HG03139 (cell line): ENCODE measurements around the gene CCDC112.
"Not testable (repeated sequence)": the region's sequence is repeated elsewhere in the genome, so short reads cannot be mapped to it uniquely, and the experiment has no call there.

Experiments
- ATAC-seq: cut with Tn5 transposase; IDR thresholded peaks from one replicate; pipeline ENCODE4 v1.9.1; 2021; ENCODE audit not compliant: unreplicated experiment

The CCDC112 gene, protein sequence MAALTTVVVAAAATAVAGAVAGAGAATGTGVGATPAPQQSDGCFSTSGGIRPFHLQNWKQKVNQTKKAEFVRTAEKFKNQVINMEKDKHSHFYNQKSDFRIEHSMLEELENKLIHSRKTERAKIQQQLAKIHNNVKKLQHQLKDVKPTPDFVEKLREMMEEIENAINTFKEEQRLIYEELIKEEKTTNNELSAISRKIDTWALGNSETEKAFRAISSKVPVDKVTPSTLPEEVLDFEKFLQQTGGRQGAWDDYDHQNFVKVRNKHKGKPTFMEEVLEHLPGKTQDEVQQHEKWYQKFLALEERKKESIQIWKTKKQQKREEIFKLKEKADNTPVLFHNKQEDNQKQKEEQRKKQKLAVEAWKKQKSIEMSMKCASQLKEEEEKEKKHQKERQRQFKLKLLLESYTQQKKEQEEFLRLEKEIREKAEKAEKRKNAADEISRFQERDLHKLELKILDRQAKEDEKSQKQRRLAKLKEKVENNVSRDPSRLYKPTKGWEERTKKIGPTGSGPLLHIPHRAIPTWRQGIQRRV

DNA sequence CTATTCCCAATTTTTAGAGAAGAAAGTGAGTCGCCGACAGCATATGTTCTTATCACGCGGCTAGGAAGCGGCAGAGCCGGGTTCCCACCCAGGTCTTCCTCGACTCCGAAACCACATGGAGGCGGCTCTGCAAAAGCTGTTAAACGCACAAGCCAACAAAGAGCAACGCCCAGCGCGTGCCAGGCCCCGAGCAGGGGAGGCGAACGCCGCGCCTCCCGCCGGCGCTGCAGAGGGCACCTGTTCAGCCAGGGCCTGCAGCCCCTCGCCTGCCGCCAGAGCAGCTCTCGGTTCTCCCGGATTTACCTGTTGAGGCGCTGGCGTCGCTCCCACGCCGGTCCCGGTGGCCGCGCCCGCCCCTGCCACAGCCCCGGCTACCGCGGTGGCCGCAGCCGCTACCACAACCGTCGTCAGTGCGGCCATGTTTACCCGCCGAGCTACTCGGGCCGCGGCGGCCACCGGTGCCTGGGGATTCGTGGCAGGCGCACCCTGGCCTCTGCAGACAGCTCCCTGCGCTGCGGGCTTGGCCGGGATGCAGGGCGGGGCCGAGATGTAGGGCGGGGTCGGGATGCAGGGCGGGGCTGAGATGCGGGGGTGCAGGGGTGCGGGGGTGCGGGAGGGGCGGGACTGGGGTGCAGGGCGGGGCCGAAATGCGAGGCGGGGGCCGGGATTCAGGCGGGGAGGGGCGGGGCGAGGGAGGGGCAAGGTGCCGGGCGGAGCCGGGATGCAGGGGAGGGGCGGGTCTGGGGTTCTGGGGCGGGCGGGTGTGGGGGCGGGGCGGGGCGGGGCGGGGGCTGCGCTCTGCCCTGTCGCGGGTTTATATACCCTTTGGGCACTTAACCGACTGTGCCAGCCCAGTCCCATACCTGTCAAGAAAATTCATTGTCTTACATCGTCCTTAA is at the start of gene CCDC112:
TSS of gene CCDC112 (minus strand) at position 531 of the 899 bp plus-strand sequence. CDS start at position 420, 111 bp downstream.
- ATAC-seq = peak; percentile 72

DNA sequence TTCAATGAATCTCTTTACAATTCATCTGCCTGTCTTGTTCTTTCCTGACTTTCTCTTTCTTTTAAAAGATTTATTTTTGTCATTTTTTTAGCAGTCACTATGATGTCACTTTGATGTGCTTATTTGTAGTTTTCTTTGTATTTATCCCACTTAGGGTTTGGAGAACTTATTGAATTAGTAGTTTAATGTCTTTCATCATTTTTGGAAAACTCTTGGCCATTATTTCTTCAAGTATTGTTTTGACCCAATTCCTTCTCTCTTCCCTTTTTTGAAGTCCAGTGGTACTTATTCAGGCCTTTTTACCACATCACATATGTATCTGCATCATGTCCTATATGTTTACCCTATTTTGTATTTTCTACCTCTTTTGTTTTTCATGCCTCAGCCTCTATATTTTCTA is 48.9 kb upstream of the CCDC112 start:
- ATAC-seq = no peak

DNA sequence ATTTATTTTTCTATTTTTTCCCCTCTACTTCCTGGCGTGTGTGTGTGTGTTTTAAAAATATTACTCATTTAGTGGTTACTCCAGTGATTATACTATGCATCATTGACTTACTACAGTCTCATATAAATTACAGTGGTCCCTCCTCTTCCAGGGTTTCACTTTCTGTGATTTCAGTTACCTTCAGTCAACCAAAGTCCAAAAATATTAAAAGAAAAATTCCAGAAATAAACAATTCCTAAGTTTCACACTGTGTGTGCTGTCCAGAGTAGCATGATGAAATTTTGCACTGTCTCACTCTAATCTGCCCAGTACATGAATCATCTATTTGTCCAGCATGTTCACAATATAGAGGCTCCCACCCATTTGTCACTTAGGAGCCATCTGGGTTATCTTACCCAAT is 47.4 kb upstream of the CCDC112 start:
- ATAC-seq = no peak

DNA sequence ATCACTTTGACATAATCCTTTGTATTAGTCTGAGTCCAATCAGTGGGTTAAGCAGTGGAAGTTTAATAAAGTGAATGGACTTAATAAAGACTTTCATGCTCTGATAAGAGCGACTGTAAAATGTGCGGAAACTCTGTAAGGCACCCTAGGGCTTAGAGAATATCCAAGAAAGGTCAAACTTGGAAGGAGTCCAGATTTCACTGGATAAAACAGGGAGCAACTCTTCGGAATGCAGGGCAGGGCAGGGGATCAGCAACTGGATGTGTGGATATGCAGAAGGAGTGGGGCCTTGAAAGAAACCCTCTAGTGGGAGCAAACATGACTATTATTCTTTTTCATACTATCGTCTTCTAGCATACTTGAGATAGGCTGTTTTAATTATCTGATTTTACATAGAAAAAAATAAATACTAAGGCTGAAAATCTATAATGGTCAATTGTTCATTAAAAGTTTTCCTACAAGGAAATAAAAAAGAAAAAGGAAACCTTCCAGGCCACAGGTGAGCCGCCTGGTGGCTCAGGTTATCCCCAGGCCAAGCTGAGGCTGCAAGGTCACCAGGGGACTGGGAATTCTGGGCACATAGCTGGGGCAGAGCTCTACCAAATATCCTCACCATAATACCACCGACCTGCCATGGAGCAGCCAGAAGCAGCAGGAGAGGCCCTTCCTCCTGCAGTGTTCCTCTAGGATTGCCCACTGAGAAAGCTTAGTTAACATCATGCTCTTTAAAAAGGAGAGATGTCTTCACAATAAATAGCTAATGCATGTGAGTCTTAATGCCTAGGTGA is 46.3 kb upstream of the CCDC112 start:
- ATAC-seq = no peak

DNA sequence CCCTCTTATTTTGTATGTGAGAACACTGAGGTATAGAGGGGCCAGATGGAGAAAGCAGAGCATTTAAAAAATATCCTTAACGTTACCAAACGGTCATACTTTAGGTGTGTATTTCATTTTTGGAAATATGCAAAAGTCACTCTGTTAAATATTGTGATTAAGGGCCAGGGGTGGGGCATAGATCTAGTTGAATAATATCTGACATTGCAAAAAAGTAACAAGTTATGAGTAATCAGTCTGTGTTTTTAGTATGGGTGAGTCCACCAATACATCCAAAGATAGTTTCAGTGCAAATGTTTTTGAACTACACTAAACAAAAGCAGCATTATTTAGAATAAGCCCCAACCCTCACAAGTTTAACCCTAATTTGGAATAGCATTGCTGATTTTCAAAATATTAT is 45.3 kb upstream of the CCDC112 start:
- ATAC-seq = no peak

DNA sequence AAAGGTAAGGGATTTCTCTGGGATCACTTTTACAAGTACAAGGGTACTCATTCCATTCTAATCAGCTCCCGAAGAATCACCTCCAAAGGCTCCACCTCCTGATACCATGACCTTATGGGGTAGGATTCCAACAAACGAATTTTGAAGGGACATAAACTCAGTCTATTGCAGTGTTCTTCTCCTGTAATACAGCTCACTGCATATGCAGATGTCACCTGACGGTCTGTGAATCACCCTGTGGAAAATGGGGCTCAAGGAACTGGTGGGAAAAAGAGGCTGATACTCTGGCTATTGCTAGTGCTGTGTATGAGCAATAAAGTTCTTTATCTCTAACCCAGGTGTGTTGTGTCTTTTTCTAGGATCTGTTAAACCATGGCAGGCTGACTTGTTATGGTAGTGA is 42.4 kb upstream of the CCDC112 start:
- ATAC-seq = no peak

DNA sequence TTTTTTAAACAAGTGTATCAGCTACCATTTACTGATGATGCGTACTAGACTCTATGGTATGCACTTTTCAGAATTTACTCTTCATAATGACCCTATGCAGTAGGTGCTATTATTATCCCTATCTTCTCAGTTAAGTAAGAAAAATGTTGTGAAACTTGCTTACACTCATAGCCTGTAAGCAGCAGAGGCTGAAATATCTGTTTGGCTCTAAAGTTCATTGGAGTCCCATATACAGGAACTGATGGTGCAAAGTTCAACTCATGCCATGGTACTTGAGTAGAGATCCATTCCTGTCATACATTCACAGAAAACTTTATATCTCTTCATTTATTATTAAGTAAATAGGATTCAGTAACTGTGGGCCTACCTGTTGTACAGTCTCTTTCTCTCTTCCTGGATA is 41.4 kb upstream of the CCDC112 start:
- no peak for ATAC-seq

DNA sequence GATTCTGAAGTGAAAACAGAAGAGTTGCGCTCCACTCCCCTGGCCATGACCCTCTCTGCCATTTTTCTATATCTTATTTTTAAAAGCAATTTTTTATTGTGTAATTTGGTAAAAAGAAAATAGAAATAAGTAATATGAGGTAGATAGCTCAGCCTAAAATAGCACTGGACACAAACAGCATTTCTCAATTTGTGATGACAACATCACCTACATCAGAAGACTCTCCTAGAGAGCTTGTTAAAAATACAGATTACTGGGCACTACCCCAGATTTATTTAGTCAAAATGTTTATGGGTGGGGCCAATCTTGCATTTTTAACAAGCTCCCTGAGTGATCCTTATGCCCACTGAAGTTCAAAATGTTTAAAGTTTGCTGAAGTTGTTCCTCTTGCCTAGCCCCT is 40.5 kb upstream of the CCDC112 start:
- no peak for ATAC-seq

DNA sequence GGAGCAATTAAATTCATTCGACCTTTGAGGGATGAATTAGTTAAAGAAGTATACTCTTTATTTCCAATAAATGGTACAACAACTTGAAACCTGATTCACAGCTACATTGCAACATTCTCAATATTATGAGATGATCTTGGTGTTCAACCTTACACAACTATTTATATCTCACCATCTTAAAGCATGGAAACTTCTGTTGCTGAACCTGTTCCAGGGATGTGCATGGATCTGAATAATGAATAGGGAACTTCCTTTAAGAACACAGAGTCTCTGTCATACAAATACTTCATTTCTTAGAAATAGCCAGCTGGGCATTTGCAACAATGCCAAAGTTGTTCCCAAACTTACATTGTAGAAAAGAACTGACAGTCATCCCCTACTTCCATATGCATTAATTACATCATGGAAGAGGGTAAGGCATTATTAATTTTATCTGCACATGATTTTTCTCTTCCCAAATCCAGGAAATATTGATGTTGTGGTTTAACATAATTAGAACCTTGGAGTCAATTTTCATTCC is 39.8 kb upstream of the CCDC112 start:
- ATAC-seq = no peak

DNA sequence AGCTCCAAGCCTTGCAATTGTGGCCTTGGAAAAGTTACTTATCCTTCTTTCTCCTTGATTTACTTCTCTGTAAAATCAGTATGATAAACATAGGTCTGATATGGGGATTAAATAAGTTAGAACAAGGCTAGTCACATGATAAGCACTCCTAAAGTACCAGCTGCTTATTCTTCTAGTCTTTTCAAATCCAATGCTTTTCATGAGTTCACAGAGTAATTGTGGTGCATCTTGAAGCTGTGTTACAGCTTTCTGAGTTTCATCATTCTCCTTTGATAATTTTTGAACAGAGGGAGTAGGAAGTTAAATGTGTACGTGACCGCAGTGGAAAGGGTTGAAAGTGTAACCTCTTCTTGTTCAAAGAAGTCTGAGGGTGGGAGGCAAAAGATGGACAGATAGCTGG is 38.8 kb upstream of the CCDC112 start:
- ATAC-seq = no peak

DNA sequence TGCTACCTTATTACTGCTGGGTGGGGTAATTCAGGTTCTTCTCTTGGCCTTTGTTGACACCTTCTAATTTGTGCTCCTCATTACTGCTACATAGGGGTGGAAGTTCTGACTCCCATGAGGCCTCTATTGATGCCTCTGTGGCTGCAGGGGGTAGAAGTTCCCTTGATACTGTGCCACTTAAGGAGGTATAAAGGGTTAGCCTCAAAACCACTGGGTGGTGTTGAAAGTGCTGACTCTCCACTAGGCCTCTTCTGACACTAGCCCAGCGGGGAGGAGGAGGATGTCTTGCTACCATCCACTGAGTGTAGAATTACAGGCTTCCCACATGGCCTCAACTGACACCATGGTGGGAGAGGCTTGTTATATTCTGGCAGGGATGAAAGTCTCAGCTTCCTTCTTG is 36.7 kb upstream of the CCDC112 start:
- no peak for ATAC-seq

DNA sequence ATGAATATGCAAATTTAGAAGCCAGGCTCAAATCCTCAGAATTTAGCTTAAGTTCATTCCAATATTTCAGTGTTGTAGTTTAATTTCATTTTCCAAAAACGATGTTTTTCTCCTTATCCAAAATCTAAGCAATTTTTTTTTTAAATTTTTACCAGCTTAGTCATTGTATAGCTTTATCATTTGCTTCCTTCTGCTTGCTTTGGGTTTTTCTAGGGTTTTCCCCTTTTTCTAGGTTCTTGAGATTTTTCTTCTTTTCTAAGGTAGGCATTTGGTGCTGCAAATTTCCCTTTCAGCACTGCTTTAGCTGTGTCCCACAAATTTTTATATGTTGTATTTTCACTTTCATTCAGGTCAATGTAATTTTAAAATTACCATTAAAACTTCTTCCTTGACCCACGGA is 34.4 kb upstream of the CCDC112 start:
- ATAC-seq = no peak

DNA sequence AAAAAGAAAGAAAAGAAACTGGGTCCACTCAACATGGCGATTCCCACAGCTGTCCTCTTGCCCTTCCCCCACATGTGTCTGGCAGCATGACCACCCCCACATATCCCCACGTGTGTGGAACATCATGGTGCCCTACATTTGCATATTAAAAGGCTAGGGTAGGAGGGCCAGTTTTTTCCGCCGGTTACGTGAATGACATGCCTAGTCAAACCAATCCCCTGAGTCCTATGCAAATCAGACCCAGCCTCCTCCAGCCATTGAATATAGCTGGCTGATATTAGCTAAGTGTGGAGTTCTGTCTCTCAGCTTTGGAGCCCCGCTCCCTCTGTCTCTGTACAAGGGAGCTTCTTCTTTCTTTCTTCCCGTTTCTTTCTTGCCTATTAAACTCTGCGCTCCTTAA is 33.0 kb upstream of the CCDC112 start:
- no peak for ATAC-seq

DNA sequence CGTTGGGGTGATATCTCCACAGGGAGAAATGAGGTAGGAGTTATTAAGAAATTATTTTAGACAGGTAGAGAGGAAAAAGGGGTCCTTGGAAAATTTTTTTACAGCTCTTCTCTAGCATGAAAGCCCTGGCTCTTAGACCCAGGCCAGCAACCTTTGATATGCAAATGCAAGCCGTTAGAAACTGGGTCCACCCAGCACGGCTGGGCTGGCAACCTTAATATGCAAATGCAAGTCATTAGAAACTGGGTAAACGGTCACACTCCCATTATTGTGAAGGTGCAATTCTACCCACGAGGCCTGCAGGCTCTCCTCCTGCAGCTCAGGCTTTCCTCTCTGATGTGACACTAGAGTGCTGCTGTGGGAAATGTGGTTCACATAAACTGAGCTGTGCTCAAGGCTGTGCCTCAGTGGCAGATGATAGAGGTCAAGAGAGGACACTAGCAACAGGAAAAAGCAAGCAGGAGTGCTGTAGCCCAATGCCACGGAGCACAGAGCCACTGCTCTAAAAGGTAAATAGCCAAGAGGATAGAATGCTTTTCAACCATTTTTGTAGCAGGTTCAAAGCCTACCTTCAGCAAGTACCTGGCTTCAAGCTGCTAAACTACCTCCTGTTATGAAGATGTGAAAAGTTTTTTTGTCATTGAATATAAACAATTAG is 32.3 kb upstream of the CCDC112 start:
- ATAC-seq = not testable (repeated sequence)

DNA sequence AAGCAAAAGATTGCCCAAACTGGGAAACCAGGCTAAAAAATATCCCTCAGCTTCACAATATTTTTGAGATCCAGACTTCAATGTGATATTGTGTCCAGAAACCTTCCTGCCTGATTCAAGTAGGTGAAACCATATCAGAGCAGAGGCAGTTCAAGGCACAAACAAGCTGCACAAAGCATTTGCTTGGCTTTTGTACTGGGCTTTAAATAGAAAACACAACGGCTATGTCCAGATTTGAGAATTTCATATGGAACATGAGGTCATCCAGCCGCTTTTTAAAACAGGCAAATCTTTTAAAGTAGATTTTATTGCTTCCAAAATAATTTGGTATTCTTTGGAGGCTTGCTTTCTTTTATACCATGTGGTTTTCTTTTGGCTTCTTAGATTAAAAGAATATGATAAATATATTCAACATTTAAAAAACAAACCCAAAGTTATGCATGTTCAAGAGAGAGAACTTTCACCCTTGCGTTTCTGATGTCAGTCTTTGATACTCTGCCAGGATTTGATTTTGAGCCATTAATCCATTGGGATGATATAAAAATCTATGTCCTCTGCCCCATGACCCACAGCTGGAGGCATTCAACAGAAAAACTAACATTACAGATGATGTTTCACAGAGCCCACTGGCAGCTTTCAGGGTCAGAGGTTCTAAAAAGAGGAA is 29.0 kb upstream of the CCDC112 start:
- ATAC-seq = no peak

DNA sequence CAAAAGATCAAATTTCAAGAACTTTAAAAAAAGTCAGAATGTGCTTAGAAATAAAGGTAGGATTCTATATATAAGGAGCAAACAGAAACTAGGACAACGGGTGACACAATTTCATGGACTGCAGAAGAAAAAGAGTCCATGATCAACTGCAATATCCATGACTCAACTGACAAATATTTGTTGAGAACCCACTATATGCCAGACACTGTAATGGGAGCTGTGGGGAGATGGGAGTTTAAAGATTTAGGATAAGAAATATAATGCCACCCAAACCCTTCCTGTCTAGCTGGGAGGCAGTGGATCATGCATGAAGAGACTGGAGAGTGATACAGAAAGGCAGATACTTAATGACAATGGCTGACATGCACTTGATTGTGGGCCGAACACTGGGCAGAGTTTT is 27.6 kb upstream of the CCDC112 start:
- ATAC-seq = no peak

DNA sequence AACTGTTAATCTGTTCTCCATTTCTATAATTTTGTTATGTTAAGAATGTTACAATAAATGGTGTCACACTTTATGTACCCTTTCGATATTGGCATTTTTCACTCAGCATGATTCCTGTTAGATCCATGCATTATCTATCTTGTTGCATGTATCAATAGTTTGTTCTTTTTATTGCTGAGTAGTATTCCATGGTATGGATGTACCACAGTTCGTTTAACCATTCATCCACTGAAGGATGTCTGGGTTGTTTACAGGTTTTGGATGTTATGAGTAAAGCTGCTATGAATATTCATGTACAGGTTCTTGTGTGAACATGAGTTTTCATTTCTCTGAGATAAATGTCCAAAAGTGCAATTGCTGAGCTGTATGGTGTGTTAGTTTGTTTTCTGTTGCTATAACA is 26.3 kb upstream of the CCDC112 start:
- no peak for ATAC-seq

DNA sequence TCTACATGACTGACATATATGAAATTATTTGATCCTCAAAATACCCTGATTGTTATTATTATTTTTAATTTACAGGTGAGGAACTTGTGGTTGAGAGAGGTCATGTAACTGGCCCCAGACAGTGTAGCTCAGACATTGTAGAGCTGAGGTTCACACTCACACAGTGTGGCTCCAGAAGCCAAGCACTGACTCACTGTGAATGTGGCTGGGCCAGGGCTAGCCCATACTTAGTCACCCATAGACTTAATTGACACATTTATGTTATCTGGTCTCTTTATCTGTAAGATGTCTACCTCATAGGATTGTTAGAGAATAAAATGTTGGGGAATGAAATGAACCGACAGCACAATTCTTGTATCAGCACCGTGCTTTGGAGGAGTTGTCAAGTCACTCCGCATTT is 24.9 kb upstream of the CCDC112 start:
- no peak for ATAC-seq

DNA sequence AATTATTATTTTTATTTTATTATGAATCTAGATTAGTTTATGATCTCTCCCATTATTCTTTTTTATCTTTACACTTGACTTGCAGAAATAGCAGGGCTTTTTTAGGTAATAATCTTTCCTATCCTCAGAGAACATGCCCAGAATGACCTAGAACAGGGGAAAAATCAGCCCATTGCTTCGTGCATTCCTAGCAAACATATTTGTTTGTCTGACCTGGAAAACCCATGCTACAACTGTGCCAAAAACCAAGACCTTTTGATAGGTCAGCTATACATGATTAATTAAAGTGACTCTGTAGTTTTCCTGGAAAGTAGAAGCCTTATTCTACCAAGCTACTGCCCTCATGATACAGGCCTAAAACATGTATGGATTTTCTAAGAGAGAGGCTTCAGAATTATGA is 24.1 kb upstream of the CCDC112 start:
- no peak for ATAC-seq

DNA sequence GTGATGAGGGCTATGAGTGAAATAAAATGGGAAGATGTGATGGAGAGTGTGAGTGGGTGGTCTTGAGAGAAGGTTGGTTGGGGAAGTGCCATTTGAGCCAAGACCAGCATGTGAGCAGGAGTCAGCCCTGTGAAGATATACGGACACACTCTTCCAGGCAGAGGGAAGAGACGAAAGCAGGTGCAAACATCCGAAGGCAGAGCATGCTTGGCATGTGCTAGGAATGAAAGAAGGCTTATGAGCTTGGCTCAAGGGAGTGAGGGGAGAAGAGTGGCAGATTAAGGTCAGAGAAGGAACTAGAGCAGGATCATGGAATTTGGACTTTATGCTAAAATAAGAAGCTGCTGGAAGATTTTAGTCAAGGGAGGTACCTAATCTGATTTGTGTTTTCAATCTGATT is 23.6 kb upstream of the CCDC112 start:
- ATAC-seq = no peak
